ENCODE results near the gene DYSF. TPM values are rescaled to one million over a fixed set of nuclear protein-coding genes. Genes with fewer than 3 reads are reported as not detected.

DYSF gene
- total RNA-seq, 1 donor = 0.18 TPM

- peak; percentile 16 for DNase-seq (ENCODE audit: low read depth)
- H3K4me3 ChIP-seq (ENCODE audit: low read depth, low read length) = no peak overlapping the region
- TF ChIP-seq CTCF (IDR thresholded peaks at IDR 0.05; ENCODE audit: insufficient read depth, low read length) = no peak
These were observed 47.2 kb downstream of the DYSF start for GRCh38 chr2:71500426-71501079.

GRCh38 chr2:71502941-71503738 lies 49.8 kb downstream of the DYSF start:
- TF ChIP-seq CTCF (IDR thresholded peaks at IDR 0.05; ENCODE audit: insufficient read depth, low read length) = no peak
- DNase-seq (ENCODE audit: low read depth) = no peak
- no peak overlapping the region for H3K4me3 ChIP-seq (ENCODE audit: low read depth, low read length)

GRCh38 chr2:71503837-71504236 lies 50.5 kb downstream of the DYSF start:
- TF ChIP-seq CTCF (IDR thresholded peaks at IDR 0.05; ENCODE audit: insufficient read depth, low read length) = no peak
- H3K4me3 ChIP-seq (ENCODE audit: low read depth, low read length) = no peak overlapping the region
- DNase-seq (ENCODE audit: low read depth) = no peak

- H3K4me3 ChIP-seq (ENCODE audit: low read depth, low read length) = no peak overlapping the region
- TF ChIP-seq CTCF (IDR thresholded peaks at IDR 0.05; ENCODE audit: insufficient read depth, low read length) = no peak
- DNase-seq (ENCODE audit: low read depth) = no peak
These were observed 51.2 kb downstream of the DYSF start for GRCh38 chr2:71504611-71505010.

GRCh38 chr2:71505086-71505769 lies 51.9 kb downstream of the DYSF start:
- DNase-seq (ENCODE audit: low read depth) = peak; percentile 4
- no peak for TF ChIP-seq CTCF (IDR thresholded peaks at IDR 0.05; ENCODE audit: insufficient read depth, low read length)

GRCh38 chr2:71505770-71506140 lies 52.4 kb downstream of the DYSF start:
- no peak for DNase-seq (ENCODE audit: low read depth)
- H3K4me3 ChIP-seq (ENCODE audit: low read depth, low read length) = no peak overlapping the region
- no peak for TF ChIP-seq CTCF (IDR thresholded peaks at IDR 0.05; ENCODE audit: insufficient read depth, low read length)

More at GRCh38 chr2:71505086-71505769, 51.9 kb downstream of the DYSF start:
- H3K4me3 ChIP-seq (ENCODE audit: low read depth, low read length) = no peak overlapping the region

Data from fibroblast of the aortic adventitia (primary cell).